ENCODE data around the gene PACRG. TPM values are rescaled to one million over a fixed set of nuclear protein-coding genes. Genes with fewer than 3 reads are reported as not detected.

Gene PACRG
- total RNA-seq, 1 donor from 2014 or later: 10.5 TPM

- Histone ChIP-seq H3K4me3 (no peak overlapping the region), H3K36me3 (no peaks in the 10 kb centered on the region), H3K27me3 (ENCODE audit: low read depth) (no peaks in the 10 kb centered on the region), H3K27ac (replicated peaks) (no peak overlapping the region), H3K9me3 (replicated peaks) (no peaks in the 10 kb centered on the region), H3K4me1 (no peaks in the 10 kb centered on the region)
- no peak for DNase-seq
- intact Hi-C loops (cut with micrococcal nuclease): no loop called here
- no peak for TF ChIP-seq CTCF (IDR thresholded peaks at IDR 0.05; ENCODE audit: borderline replicate concordance)
These were observed 223.5 kb downstream of the PACRG start for GRCh38 chr6:162951164-162951743.

- H3K9me3 ChIP-seq (replicated peaks): no peaks in the 10 kb centered on the region
- no peak overlapping the region for H3K4me3 ChIP-seq
- intact Hi-C loops (cut with micrococcal nuclease): no loop called here
- no peaks in the 10 kb centered on the region for H3K27me3 ChIP-seq (ENCODE audit: low read depth)
- TF ChIP-seq CTCF (IDR thresholded peaks at IDR 0.05; ENCODE audit: borderline replicate concordance): no peak
- H3K36me3 ChIP-seq: no peaks in the 10 kb centered on the region
- no peaks in the 10 kb centered on the region for H3K4me1 ChIP-seq
- no peak overlapping the region for H3K27ac ChIP-seq (replicated peaks)
- no peak for DNase-seq
These were observed 224.6 kb downstream of the PACRG start for GRCh38 chr6:162952423-162952822.

- DNase-seq: no peak
- intact Hi-C loops (cut with micrococcal nuclease): no loop called here
- no peaks in the 10 kb centered on the region for H3K36me3 ChIP-seq
- H3K9me3 ChIP-seq (replicated peaks): no peaks in the 10 kb centered on the region
- H3K27ac ChIP-seq (replicated peaks): no peak overlapping the region
- H3K27me3 ChIP-seq (ENCODE audit: low read depth): peaks cover 9% of the 10 kb centered on the region
- no peak overlapping the region for H3K4me3 ChIP-seq
- H3K4me1 ChIP-seq: no peaks in the 10 kb centered on the region
- no peak for TF ChIP-seq CTCF (IDR thresholded peaks at IDR 0.05; ENCODE audit: borderline replicate concordance)
These were observed 229.3 kb downstream of the PACRG start for GRCh38 chr6:162957062-162957461.

- no peak for TF ChIP-seq CTCF (IDR thresholded peaks at IDR 0.05; ENCODE audit: borderline replicate concordance)
These were observed 233.1 kb downstream of the PACRG start for GRCh38 chr6:162960679-162961457.

GRCh38 chr6:162962093-162962492, 234.3 kb downstream of the PACRG start:
- intact Hi-C loops (cut with micrococcal nuclease): no loop called here
- peaks cover 13% of the 10 kb centered on the region for H3K27me3 ChIP-seq (ENCODE audit: low read depth)
- H3K36me3 ChIP-seq: no peaks in the 10 kb centered on the region
- TF ChIP-seq CTCF (IDR thresholded peaks at IDR 0.05; ENCODE audit: borderline replicate concordance): no peak
- H3K4me3 ChIP-seq: no peak overlapping the region
- H3K27ac ChIP-seq (replicated peaks): no peak overlapping the region
- DNase-seq: no peak
- H3K9me3 ChIP-seq (replicated peaks): no peaks in the 10 kb centered on the region
- peaks cover 11% of the 10 kb centered on the region for H3K4me1 ChIP-seq

More at GRCh38 chr6:162960679-162961457, 233.1 kb downstream of the PACRG start:
- H3K27ac ChIP-seq (replicated peaks): no peak overlapping the region
- H3K9me3 ChIP-seq (replicated peaks): no peaks in the 10 kb centered on the region
- peaks cover 13% of the 10 kb centered on the region for H3K27me3 ChIP-seq (ENCODE audit: low read depth)
- DNase-seq: no peak
- peaks cover 11% of the 10 kb centered on the region for H3K4me1 ChIP-seq
- no peak overlapping the region for H3K4me3 ChIP-seq
- intact Hi-C loops (cut with micrococcal nuclease): no loop called here
- no peaks in the 10 kb centered on the region for H3K36me3 ChIP-seq
